Type B pancreatic cell (in vitro differentiated cells): ENCODE data around the gene TMEM229B. TPM values are rescaled to one million over a fixed set of nuclear protein-coding genes. Genes with fewer than 3 reads are reported as not detected.

Experiments
- DNase-seq: peaks from one replicate; pipeline ENCODE4 v3.0.0; 2021; ENCODE audit warnings: mixed read lengths; ENCODE audit not compliant: unreplicated experiment; ENCODE audit errors: extremely low spot score
- H3K27ac Mint-ChIP-seq: 2 replicates; pipeline ENCODE4 v1.8.0; 2021; ENCODE audit warnings: mild to moderate bottlenecking, mixed read lengths
- H3K27me3 Mint-ChIP-seq: 2 replicates; pipeline ENCODE4 v1.8.0; 2021; ENCODE audit warnings: mixed read lengths
- H3K36me3 Mint-ChIP-seq: 2 replicates; pipeline ENCODE4 v1.8.0; 2021; ENCODE audit warnings: mixed read lengths
- H3K4me1 Mint-ChIP-seq: one replicate; pipeline ENCODE4 v1.8.0; 2021; ENCODE audit warnings: mixed read lengths; ENCODE audit not compliant: unreplicated experiment
- H3K4me3 Mint-ChIP-seq: 2 replicates; pipeline ENCODE4 v1.8.0; 2021; ENCODE audit warnings: mild to moderate bottlenecking, mixed read lengths
- H3K9me3 Mint-ChIP-seq: 2 replicates; pipeline ENCODE4 v1.8.0; 2021; ENCODE audit warnings: mixed read lengths
- CTCF ChIP-seq: fragments of 200-600 bp; sonication (generic); conservative IDR thresholded peaks from 2 replicates; pipeline ENCODE4 v1.5.0; 2021; ENCODE audit warnings: antibody characterized with exemption, mild to moderate bottlenecking
- total RNA-seq: library from RNA; stranded (reverse); gene quantifications from 2 replicates; pipeline ENCODE4 v1.2.1, GENCODE V29; 2021; ENCODE audit warnings: low replicate concordance

The TMEM229B gene
- total RNA-seq, 1 donor from 2014 or later, result 2.1 TPM

GRCh38 chr14:67469954-67470353 lies 18.6 kb downstream of the TMEM229B start:
- Mint-ChIP-seq H3K4me3 (no peak overlapping the region), H3K27me3 (peaks cover 7% of the 10 kb centered on the region), H3K36me3 (no peaks in the 10 kb centered on the region), H3K4me1 (no peaks in the 10 kb centered on the region), H3K27ac (no peak overlapping the region), H3K9me3 (no peaks in the 10 kb centered on the region)
- no peak for DNase-seq
- TF ChIP-seq CTCF, result no peak

GRCh38 chr14:67468378-67468730 lies 20.2 kb downstream of the TMEM229B start:
- H3K27ac Mint-ChIP-seq, result no peak overlapping the region

GRCh38 chr14:67467134-67467533 lies 21.4 kb downstream of the TMEM229B start:
- peaks cover 14% of the 10 kb centered on the region for H3K27me3 Mint-ChIP-seq
- no peak overlapping the region for H3K27ac Mint-ChIP-seq
- no peaks in the 10 kb centered on the region for H3K9me3 Mint-ChIP-seq
- TF ChIP-seq CTCF, result no peak
- no peaks in the 10 kb centered on the region for H3K4me1 Mint-ChIP-seq
- H3K36me3 Mint-ChIP-seq, result no peaks in the 10 kb centered on the region
- no peak overlapping the region for H3K4me3 Mint-ChIP-seq
- no peak for DNase-seq

More at GRCh38 chr14:67468378-67468730, 20.2 kb downstream of the TMEM229B start:
- H3K27me3 Mint-ChIP-seq, result peaks cover 14% of the 10 kb centered on the region
- TF ChIP-seq CTCF, result no peak
- no peaks in the 10 kb centered on the region for H3K4me1 Mint-ChIP-seq
- H3K4me3 Mint-ChIP-seq, result no peak overlapping the region
- H3K36me3 Mint-ChIP-seq, result no peaks in the 10 kb centered on the region
- DNase-seq, result no peak
- H3K9me3 Mint-ChIP-seq, result no peaks in the 10 kb centered on the region

- H3K4me1 Mint-ChIP-seq, result no peaks in the 10 kb centered on the region
- H3K36me3 Mint-ChIP-seq, result no peaks in the 10 kb centered on the region
- no peaks in the 10 kb centered on the region for H3K9me3 Mint-ChIP-seq
- H3K27ac Mint-ChIP-seq, result no peak overlapping the region
- DNase-seq, result no peak
- no peak overlapping the region for H3K4me3 Mint-ChIP-seq
- no peak for TF ChIP-seq CTCF
- peaks cover 14% of the 10 kb centered on the region for H3K27me3 Mint-ChIP-seq
Observed at GRCh38 chr14:67464879-67465278, 23.6 kb downstream of the TMEM229B start.

- Mint-ChIP-seq H3K4me1 (no peaks in the 10 kb centered on the region), H3K27ac (no peak overlapping the region), H3K9me3 (no peaks in the 10 kb centered on the region), H3K4me3 (no peak overlapping the region), H3K36me3 (no peaks in the 10 kb centered on the region), H3K27me3 (peaks cover 17% of the 10 kb centered on the region)
- TF ChIP-seq CTCF, result no peak
- DNase-seq, result no peak
Observed at GRCh38 chr14:67464377-67464776, 24.1 kb downstream of the TMEM229B start.

GRCh38 chr14:67463900-67464299 lies 24.6 kb downstream of the TMEM229B start:
- H3K4me3 Mint-ChIP-seq, result no peak overlapping the region
- no peaks in the 10 kb centered on the region for H3K9me3 Mint-ChIP-seq
- TF ChIP-seq CTCF, result no peak
- no peak for DNase-seq
- no peaks in the 10 kb centered on the region for H3K36me3 Mint-ChIP-seq
- no peak overlapping the region for H3K27ac Mint-ChIP-seq
- H3K27me3 Mint-ChIP-seq, result peaks cover 19% of the 10 kb centered on the region
- no peaks in the 10 kb centered on the region for H3K4me1 Mint-ChIP-seq
